Left lung (tissue), 10 donors: ENCODE results near the gene HES5. TPM values are rescaled to one million over a fixed set of nuclear protein-coding genes. Genes with fewer than 3 reads are reported as not detected.
A peak's percentile ranks its signal among the peaks of the same experiment; 100 is the strongest.

ENCODE experiments used
- ATAC-seq: fragments of 200-7000 bp; cut with Tn5 transposase; one replicate; pipeline ENCODE4 v1.9.1; 2020; ENCODE audit warnings: moderate library complexity
- DNase-seq, 4 donors: peaks; one replicate each; pipeline ENCODE4 v3.0.0-alpha.2; 2013 to 2020
- H3K27ac ChIP-seq, 2 donors: fragments of 200-600 bp; sonication (generic) in 1 of 2; one replicate each; pipeline versions ENCODE4 v1.5.0 to v1.8.0; 2020 to 2021
- H3K27me3 ChIP-seq, 2 donors: fragments of 200-600 bp; sonication (generic) in 1 of 2; one replicate each; pipeline versions ENCODE4 v1.5.0 to v1.8.0; 2020 to 2021
- H3K36me3 ChIP-seq, 2 donors: fragments of 200-600 bp; sonication (generic) in 1 of 2; one replicate each; pipeline versions ENCODE4 v1.5.0 to v1.8.0; 2020 to 2021
- H3K4me1 ChIP-seq, 2 donors: fragments of 200-600 bp; one replicate each; pipeline ENCODE4 v1.8.0; 2021
- H3K4me3 ChIP-seq, 2 donors: fragments of 200-600 bp; sonication (generic) in 1 of 2; one replicate each; pipeline versions ENCODE4 v1.5.0 to v1.8.0; 2020 to 2021; ENCODE audit warnings: mild to moderate bottlenecking in 1 of 2
- H3K9me3 ChIP-seq, 2 donors: fragments of 200-600 bp; sonication (generic) in 1 of 2; one replicate each; pipeline versions ENCODE4 v1.5.0 to v1.8.0; 2020 to 2021
- intact Hi-C, 2 donors: fragments of 100-400 bp; cut with DNase I; formaldehyde crosslinking; loops; one replicate each; pipeline versions ENCODE4 v1.11.2 to v1.14.2; 2022
- polyA plus RNA-seq, 6 donors: library from polyadenylated mRNA; unstranded; fragments of 120-200 nt; gene quantifications; one replicate each; pipeline ENCODE4 v1.2.1, GENCODE V29; 2013; ENCODE audit not compliant: insufficient read length in 6 of 6
- total RNA-seq, 2 donors: library from RNA; stranded (reverse); fragmentation: NEBNext Ultra II Directional; extraction: Animal tissue kit (Norgen Biotek cat#: 25700); gene quantifications; one replicate each; pipeline ENCODE4 v1.2.1, GENCODE V29; 2021
- TF ChIP-seq, protein P1 (sequence below), 2 donors: fragments of 200-600 bp; sonication (generic) in 1 of 2; IDR thresholded peaks; one replicate each; pipeline versions ENCODE4 v1.5.0 to v1.8.0; 2021; ENCODE audit warnings: antibody characterized with exemption in 2 of 2
- donor health status: DM: no; HTN: yes; CAD: no.
- donor health status: DM: no; HTN: no; CAD: no.

HES5 gene
- total and polyA plus RNA-seq, 8 donors: 0.21 to 1.2 (median 0.65) TPM

DNA sequence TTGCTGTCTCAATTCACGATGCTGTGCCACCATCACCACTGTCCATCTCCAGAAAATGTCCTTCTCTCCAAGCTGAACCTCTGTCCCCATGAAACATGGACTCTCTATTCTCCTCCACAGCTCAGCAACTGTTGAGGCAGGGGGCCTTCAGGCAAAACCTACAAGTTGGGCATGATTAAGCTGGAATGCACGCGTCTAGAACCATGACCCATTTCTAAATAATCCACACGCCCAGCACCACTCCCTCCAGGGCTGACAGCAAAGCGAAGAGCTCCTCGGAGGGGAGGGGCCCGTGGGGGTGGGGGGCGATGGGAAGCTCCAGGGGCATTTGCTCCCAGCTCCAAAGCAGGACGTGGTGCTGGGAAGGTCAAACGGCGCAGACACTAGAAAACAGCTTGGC lies 3.3 kb upstream of the HES5 start:
- DNase-seq: no peak
- intact Hi-C loops: no loop called here
- Histone ChIP-seq H3K9me3 (no peaks in the 10 kb centered on the region), H3K4me3 (no peak overlapping the region), H3K36me3 (no peaks in the 10 kb centered on the region), H3K27ac (no peak overlapping the region), H3K4me1 (peaks cover 11 to 37% of the 10 kb centered on the region in 2 donors), H3K27me3 (peaks cover 24 to 82% of the 10 kb centered on the region in 2 donors)
- no peak for ATAC-seq
- TF ChIP-seq, protein P1, sequence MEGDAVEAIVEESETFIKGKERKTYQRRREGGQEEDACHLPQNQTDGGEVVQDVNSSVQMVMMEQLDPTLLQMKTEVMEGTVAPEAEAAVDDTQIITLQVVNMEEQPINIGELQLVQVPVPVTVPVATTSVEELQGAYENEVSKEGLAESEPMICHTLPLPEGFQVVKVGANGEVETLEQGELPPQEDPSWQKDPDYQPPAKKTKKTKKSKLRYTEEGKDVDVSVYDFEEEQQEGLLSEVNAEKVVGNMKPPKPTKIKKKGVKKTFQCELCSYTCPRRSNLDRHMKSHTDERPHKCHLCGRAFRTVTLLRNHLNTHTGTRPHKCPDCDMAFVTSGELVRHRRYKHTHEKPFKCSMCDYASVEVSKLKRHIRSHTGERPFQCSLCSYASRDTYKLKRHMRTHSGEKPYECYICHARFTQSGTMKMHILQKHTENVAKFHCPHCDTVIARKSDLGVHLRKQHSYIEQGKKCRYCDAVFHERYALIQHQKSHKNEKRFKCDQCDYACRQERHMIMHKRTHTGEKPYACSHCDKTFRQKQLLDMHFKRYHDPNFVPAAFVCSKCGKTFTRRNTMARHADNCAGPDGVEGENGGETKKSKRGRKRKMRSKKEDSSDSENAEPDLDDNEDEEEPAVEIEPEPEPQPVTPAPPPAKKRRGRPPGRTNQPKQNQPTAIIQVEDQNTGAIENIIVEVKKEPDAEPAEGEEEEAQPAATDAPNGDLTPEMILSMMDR (IDR thresholded peaks at IDR 0.05): no peak

- Histone ChIP-seq H3K9me3 (no peaks in the 10 kb centered on the region), H3K27ac (no peak overlapping the region), H3K36me3 (no peaks in the 10 kb centered on the region), H3K4me3 (no peak overlapping the region), H3K4me1 (peaks cover 11 to 38% of the 10 kb centered on the region in 2 donors), H3K27me3 (peaks cover 24 to 89% of the 10 kb centered on the region in 2 donors)
- intact Hi-C loops: no loop called here
- TF ChIP-seq, protein P1 (IDR thresholded peaks at IDR 0.05): no peak
- ATAC-seq (no peak), DNase-seq (no peak)
These were observed 2.6 kb upstream of the HES5 start for GRCh38 chr1:2532485-2533160.

GRCh38 chr1:2530513-2531361 lies 674 bp upstream of the HES5 start:
- Histone ChIP-seq H3K4me1 (peaks cover 16 to 50% of the 10 kb centered on the region in 2 donors), H3K27ac (no peak overlapping the region), H3K9me3 (no peaks in the 10 kb centered on the region), H3K36me3 (no peaks in the 10 kb centered on the region), H3K4me3 (peak overlapping the region in 1 of 2 donors; percentile 27), H3K27me3 (peaks cover 24 to 89% of the 10 kb centered on the region in 2 donors)
- TF ChIP-seq, protein P1 (IDR thresholded peaks at IDR 0.05): no peak
- DNase-seq (peak in 1 of 4 donors; percentile 59), ATAC-seq (peak; percentile 15)
- intact Hi-C loops: no loop called here

DNA sequence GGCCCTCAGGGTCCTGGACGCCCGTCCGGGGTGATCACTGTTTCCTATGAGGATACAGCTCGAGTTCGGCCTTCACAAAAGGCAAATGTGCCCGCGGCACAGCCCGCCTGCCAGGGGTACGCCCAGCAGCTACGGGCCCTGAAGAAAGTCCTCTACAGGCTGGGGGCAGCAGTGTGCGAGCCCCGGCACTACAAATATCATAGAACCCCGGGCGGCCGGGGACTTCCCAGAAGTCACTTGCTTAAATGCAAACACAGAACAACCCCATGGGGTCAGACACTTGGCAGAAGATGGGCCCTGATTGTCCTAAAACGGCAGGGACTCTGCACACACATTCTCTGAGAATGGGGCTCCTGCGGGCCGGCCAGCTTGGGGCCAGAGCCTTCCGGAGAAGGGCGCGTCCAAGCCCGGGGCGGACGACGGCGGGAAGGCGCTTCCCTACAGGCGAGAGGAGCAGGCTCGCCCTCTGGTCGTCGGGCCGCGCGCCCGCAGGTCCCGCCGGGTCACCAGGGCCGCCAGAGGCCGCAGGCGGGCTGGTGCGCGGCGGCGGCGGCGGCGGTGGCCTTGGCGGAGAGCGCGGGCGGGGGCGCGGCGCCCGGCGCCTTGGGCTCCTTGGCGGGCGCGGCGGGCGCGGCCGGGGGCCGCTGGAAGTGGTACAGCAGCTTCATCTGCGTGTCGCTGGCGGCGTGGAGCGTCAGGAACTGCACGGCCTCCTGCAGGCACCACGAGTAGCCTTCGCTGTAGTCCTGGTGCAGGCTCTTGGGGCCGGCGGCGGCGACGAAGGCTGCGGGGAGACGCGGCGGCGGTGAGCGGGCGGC lies 888 bp downstream of the HES5 start:
- intact Hi-C loops: no loop called here
- Histone ChIP-seq H3K4me3 (peak overlapping the region in 1 of 2 donors; percentile 27), H3K4me1 (peaks cover 31 to 61% of the 10 kb centered on the region in 2 donors), H3K27ac (no peak overlapping the region), H3K27me3 (peaks cover 21 to 73% of the 10 kb centered on the region in 2 donors), H3K36me3 (no peaks in the 10 kb centered on the region), H3K9me3 (no peaks in the 10 kb centered on the region)
- TF ChIP-seq, protein P1 (IDR thresholded peaks at IDR 0.05): no peak
- ATAC-seq (peak; percentile 3), DNase-seq (no peak)
